ENCODE measurements around the gene POM121L2. TPM values are rescaled to one million over a fixed set of nuclear protein-coding genes. Genes with fewer than 3 reads are reported as not detected.
A peak's percentile ranks its signal among the peaks of the same experiment; 100 is the strongest.

POM121L2 gene
- total RNA-seq: not detected
- 0.03 TPM for polyA plus RNA-seq

DNA sequence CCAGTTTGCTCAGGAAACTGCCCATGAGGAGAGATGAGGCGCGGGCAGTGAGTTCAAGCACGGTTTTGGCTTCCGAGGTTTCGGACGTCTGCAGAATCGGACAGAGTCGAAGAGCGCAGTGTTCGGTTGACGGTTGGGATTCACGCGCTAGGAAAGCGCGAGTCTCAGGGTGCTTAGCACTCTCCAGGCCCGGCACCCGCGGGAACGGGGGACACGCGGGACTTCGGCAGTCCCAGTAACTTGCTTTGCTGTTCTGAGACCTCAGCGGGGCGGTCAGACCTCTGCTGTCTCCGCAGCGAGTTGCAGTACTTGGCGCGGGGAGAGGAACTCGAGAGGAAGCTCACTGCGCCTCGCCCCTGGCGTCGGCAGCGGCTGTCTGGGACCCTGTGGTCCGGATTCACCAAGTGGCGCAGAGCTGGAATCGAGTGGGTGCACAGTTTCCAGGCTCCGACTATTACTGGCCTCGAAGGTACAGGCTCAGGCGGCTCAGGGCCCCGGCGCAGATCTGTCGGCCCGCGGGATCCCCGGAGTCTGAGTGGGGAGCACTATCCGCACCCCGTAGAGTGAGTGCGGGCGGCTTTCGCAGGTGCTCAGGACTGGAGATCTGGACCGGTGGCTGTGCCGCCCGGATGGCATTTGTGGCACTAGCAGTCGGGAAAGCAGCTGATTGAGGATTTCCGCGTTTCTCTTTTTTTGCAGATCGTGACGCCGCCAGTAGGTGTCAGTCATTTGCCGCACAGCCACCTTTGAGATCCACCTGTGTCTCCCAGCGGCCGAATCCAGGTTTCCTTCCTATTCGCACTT is at the start of gene POM121L2:
Gene POM121L2, minus strand, starts transcription at position 128 of the 804 bp plus-strand sequence. Its CDS starts 103 bp downstream, at position 25.
- DNase-seq (ENCODE audit: extremely low spot score): no peak
- Histone ChIP-seq H3K36me3 (ENCODE audit: insufficient read depth) (no peaks in the 10 kb centered on the region), H3K4me1 (ENCODE audit: insufficient read depth) (no peaks in the 10 kb centered on the region), H3K27ac (ENCODE audit: low read depth) (no peak within 1 kb of the TSS), H3K4me3 (ENCODE audit: low read depth, low read length) (peak within 1 kb of the TSS; percentile 38)
- WGBS: under 1% methylated on average over 64 of the region's 64 CpGs

DNA sequence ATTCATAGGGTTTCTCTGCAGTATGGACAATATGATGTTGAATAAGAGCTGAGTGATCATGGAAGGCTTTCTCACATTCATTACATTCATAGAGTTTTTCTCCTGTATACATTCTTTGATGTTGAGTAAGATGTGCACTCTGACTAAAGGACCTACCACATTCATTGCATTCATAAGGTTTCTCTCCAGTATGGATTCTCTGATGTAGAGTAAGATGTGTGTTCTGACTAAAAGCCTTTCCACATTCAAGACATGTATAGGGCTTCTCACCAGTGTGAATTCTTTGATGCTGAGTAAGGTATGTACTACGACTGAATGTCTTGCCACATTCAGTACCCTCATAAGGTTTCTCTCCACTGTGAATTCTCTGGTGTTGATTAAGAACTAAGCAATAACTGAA is 47.2 kb upstream of the POM121L2 start:
- peaks cover 4% of the 10 kb centered on the region for H3K36me3 ChIP-seq (ENCODE audit: insufficient read depth)
- H3K4me3 ChIP-seq (ENCODE audit: low read depth, low read length): no peak overlapping the region

DNA sequence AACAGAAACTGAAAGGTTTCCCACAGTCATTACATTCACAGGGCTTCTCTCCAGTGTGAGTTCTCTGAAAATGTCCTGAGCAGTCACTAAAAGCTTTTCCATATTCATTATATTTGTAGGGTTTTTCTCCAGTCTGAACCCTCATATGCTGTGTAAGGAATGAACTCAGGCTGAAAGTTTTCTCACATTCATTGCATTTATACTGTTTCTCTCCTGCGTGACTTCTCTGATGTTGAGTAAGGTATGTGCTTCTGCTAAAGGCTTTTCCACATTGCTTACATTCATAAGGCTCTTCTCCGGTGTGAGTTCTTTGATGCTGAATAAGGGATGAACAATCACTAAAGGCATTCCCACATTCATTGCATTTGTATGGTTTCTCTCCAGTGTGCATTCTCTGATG is 46.7 kb upstream of the POM121L2 start:
- no peak for DNase-seq (ENCODE audit: extremely low spot score)
- Histone ChIP-seq H3K36me3 (ENCODE audit: insufficient read depth) (peaks cover 4% of the 10 kb centered on the region), H3K27ac (ENCODE audit: low read depth) (no peak overlapping the region), H3K4me1 (ENCODE audit: insufficient read depth) (no peaks in the 10 kb centered on the region), H3K4me3 (ENCODE audit: low read depth, low read length) (no peak overlapping the region)
- 96% methylated on average over 2 of the region's 2 CpGs for WGBS

More for the DNA sequence above, 47.2 kb upstream of the POM121L2 start:
- no peak for DNase-seq (ENCODE audit: extremely low spot score)
- no peaks in the 10 kb centered on the region for H3K4me1 ChIP-seq (ENCODE audit: insufficient read depth)
- no peak overlapping the region for H3K27ac ChIP-seq (ENCODE audit: low read depth)
- 91% methylated on average over 1 of the region's 1 CpG for WGBS

DNA sequence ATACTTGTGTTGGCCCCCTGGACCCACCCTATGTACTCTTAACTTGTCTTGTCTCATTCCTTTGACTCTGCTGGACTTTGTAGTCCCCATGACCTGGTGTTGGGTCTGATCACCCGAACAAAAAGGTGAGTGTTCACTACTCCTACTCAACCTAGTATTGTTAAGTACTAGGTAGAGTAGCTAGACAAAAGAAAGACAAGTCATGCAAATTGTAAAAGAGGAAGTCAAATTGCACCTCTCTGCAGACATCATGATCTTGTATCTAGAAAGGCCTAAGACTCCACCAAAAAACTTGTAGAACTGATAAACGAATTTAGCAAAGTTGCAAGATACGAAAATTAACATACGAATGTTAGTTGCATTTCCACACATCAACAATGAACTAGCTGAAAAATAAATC is 40.8 kb upstream of the POM121L2 start:
- Histone ChIP-seq H3K4me3 (ENCODE audit: low read depth, low read length) (no peak overlapping the region), H3K4me1 (ENCODE audit: insufficient read depth) (no peaks in the 10 kb centered on the region), H3K36me3 (ENCODE audit: insufficient read depth) (no peaks in the 10 kb centered on the region), H3K27ac (ENCODE audit: low read depth) (no peak overlapping the region)
- no peak for DNase-seq (ENCODE audit: extremely low spot score)
- WGBS: 87% methylated on average over 4 of the region's 4 CpGs

DNA sequence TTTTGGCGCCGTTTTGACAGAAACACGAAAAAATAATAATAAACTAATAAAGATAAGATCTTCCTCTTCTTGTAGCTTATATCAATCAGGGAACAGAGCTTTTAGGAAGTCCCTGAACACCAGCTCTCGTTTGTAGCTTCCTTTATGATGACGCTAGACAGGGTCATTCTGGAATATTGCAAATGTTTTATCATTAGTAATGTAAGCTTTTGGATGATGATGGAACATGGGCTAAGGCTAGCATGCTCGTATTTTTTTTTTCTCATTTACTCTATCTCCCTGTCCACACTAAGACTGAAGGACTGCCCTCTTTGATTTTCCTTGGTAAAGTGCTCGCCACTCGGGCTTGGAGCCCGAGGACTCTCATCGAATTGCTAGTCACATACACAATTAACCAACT is 22.1 kb upstream of the POM121L2 start:
- DNase-seq (ENCODE audit: extremely low spot score): no peak
- H3K4me3 ChIP-seq (ENCODE audit: low read depth, low read length): no peak overlapping the region
- no peak overlapping the region for H3K27ac ChIP-seq (ENCODE audit: low read depth)
- no peaks in the 10 kb centered on the region for H3K36me3 ChIP-seq (ENCODE audit: insufficient read depth)
- H3K4me1 ChIP-seq (ENCODE audit: insufficient read depth): no peaks in the 10 kb centered on the region
- WGBS: 38% methylated on average over 10 of the region's 10 CpGs

DNA sequence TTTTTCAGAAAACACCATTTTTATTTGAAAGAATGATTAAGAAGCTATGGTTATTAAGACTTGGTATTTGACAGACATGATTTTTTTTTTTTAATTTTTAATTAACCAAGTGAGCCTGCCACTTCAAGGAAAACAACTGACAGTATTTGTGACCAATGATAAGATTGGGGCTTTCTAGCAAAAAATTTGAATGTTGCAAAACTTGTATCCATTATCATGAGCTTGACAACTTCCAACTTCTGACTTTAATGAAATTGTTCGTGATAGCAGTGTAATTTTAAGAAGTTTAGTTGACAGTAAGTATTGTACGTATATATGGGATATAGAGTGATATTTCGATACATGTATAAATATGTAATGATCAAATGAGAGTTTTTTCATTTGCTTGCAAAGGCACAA is 21.6 kb upstream of the POM121L2 start:
- 47% methylated on average over 3 of the region's 3 CpGs for whole genome bisulfite sequencing
- H3K36me3 ChIP-seq (ENCODE audit: insufficient read depth): no peaks in the 10 kb centered on the region
- H3K4me3 ChIP-seq (ENCODE audit: low read depth, low read length): no peak overlapping the region

DNA sequence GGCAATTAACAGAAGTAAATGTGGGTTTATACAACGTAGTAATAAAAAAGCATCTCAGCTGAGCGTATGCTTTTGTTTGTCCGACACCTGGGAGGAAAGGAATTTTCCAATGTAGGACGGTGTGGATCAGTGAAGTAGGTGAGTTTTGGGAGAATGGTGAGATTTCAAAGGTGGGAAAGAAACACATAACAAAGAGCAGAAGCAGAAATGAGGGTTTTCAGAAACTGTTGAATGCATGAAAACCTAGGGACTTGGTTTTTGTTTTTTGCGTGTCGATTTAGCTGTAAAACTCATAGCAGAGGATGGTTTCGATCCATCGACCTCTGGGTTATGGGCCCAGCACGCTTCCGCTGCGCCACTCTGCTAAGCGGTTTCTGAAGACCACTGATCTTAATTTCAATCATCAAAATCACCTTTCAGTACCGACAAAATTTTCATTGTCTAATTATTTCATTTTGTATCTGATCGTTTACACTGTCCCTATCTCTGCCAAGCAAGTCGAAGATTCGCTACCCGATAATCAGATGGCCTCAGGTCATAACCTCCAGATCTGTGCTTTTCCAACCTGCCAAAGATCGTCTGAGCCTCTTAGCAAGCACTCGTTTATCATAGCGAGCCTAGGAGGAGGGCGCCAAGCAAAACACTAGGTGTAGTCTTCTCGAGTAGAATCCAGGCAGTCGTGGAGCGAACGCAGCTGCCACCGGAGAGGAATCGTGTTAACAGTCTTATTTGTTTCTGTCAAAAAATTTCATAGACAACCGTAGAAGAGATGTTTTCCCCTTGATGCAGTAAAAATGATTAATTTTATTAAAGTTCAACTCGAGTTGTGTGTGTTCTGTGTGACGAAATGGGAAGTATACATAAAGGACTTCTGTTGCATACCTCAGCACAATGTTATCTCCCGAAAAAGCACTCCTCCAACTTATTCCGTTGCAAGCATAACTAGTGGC is 20.9 kb upstream of the POM121L2 start:
- Histone ChIP-seq H3K4me3 (ENCODE audit: low read depth, low read length) (no peak overlapping the region), H3K36me3 (ENCODE audit: insufficient read depth) (no peaks in the 10 kb centered on the region), H3K27ac (ENCODE audit: low read depth) (no peak overlapping the region), H3K4me1 (ENCODE audit: insufficient read depth) (no peaks in the 10 kb centered on the region)
- 8% methylated on average over 32 of the region's 32 CpGs for WGBS
- DNase-seq (ENCODE audit: extremely low spot score): no peak

More for the DNA sequence above, 21.6 kb upstream of the POM121L2 start:
- Histone ChIP-seq H3K27ac (ENCODE audit: low read depth) (no peak overlapping the region), H3K4me1 (ENCODE audit: insufficient read depth) (no peaks in the 10 kb centered on the region)
- no peak for DNase-seq (ENCODE audit: extremely low spot score)

DNA sequence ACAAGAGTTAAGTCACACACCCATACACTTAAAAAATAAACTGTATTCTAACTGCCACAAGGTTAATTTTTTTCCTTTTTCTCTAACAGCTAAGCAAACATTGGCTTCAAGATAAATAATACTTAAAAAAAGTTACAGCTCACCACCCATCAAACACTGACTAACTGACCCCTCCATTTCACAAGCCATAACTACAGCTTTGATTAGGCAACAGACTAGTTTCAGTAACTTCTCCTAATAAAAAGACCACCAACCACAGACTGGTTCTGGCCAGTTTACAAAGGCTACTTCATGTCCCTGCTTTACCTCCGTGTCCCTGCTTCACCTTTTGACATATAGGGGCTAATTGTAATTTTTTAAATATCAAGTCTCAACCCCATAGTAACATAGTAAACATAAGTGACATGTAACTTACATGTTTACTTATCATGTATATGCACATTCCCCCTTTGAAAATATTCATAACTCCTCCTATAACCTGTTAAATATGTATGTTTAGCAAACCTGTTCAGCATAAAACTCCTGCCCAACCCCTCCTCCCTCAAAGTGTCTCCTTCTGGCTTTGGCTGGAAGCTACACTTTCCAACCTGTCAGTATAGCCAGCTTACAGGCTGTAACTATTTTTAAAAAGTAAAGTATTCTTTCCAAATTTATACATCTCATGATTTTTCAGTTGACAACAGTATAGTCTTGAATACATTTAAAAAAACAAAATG is 15.1 kb upstream of the POM121L2 start:
- H3K36me3 ChIP-seq (ENCODE audit: insufficient read depth): no peaks in the 10 kb centered on the region
- H3K27ac ChIP-seq (ENCODE audit: low read depth): no peak overlapping the region
- WGBS: 25% methylated on average over 1 of the region's 1 CpG
- no peak overlapping the region for H3K4me3 ChIP-seq (ENCODE audit: low read depth, low read length)
- DNase-seq (ENCODE audit: extremely low spot score): no peak
- no peaks in the 10 kb centered on the region for H3K4me1 ChIP-seq (ENCODE audit: insufficient read depth)

DNA sequence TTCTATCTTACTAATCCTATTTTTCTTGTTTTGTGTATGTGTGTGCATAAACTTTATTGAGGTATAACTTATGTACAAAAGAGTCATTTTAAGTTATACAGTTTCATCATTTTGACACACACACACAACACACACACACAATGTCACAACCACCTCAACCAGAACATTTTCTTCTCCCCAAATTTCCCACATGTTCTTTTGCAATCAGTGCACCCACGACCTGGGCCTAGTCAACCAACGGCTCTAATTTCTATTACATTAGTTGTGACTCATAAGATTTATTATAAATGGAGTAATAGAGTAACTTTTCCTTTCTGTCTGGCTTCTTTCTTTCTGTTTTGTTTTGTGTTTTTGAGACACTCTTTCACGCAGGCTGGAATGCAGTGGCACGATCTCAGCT is 9.8 kb upstream of the POM121L2 start:
- 78% methylated on average over 4 of the region's 4 CpGs for WGBS
- Histone ChIP-seq H3K4me3 (ENCODE audit: low read depth, low read length) (no peak overlapping the region), H3K36me3 (ENCODE audit: insufficient read depth) (no peaks in the 10 kb centered on the region)

DNA sequence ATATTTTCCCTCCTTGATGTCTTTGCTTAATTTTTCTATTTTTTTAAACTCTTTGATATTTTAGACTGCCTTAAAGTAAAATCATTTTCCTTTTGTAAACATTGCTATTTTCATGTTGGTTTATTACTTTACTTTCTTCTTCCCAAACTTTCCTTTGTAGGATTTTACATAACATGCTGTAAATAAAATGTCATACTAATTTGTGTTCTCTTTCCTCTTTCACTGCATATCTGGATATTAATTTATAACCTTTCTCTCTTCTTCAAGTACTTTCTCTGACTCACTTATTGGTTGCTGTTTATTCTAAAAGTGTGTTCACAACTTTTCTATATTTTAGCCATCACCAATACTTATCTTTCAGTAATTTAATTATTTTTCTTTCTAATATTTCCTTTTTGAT is 9.3 kb upstream of the POM121L2 start:
- Histone ChIP-seq H3K27ac (ENCODE audit: low read depth) (no peak overlapping the region), H3K36me3 (ENCODE audit: insufficient read depth) (no peaks in the 10 kb centered on the region), H3K4me3 (ENCODE audit: low read depth, low read length) (no peak overlapping the region), H3K4me1 (ENCODE audit: insufficient read depth) (no peaks in the 10 kb centered on the region)
- no peak for DNase-seq (ENCODE audit: extremely low spot score)

More for the DNA sequence above, 9.8 kb upstream of the POM121L2 start:
- no peak overlapping the region for H3K27ac ChIP-seq (ENCODE audit: low read depth)
- no peak for DNase-seq (ENCODE audit: extremely low spot score)
- H3K4me1 ChIP-seq (ENCODE audit: insufficient read depth): no peaks in the 10 kb centered on the region

DNA sequence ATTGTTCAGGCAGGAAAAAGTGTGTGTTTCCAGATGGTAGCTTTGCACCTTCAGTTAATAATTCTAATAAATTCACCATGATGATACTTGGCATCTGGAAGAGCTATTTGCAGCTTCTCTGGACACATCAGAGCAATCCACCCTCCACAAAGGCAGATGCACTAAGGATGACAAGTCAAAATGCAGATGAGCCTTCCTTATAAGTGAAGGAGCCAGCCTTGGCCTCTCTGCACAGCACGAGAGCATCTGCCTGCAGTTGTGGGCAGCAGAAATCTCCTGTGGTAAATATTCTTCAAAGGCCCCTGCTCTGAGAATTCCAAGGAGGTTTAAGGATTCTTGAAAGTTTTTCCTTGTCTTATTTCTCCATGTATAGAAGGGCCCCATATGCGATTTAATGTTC is 6.9 kb upstream of the POM121L2 start:
- WGBS: 53% methylated on average over 2 of the region's 2 CpGs
- no peak for DNase-seq (ENCODE audit: extremely low spot score)
- H3K27ac ChIP-seq (ENCODE audit: low read depth): no peak overlapping the region
- no peaks in the 10 kb centered on the region for H3K36me3 ChIP-seq (ENCODE audit: insufficient read depth)
- no peaks in the 10 kb centered on the region for H3K4me1 ChIP-seq (ENCODE audit: insufficient read depth)
- H3K4me3 ChIP-seq (ENCODE audit: low read depth, low read length): no peak overlapping the region

DNA sequence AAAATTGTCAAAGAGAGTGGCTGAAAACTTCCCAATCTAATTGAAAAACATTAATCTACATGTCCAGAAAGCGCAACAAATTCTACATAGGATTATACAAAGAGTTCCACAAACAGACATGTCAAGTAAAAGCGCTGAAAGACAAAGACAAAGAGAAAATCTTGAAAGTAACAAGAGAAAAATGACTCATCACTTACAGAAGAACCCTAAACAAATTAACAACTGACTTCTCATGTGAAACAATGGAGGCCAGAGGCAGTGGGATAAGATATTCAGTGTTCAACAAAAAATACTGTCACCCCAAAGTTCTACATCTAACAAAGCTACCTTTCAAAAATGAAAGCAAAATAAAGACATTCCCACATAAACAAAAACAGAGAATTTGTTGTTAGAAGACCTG is 2.0 kb upstream of the POM121L2 start:
- no peak for DNase-seq (ENCODE audit: extremely low spot score)
- H3K27ac ChIP-seq (ENCODE audit: low read depth): no peak overlapping the region
- H3K36me3 ChIP-seq (ENCODE audit: insufficient read depth): no peaks in the 10 kb centered on the region
- 78% methylated on average over 2 of the region's 2 CpGs for WGBS
- no peaks in the 10 kb centered on the region for H3K4me1 ChIP-seq (ENCODE audit: insufficient read depth)
- no peak overlapping the region for H3K4me3 ChIP-seq (ENCODE audit: low read depth, low read length)

DNA sequence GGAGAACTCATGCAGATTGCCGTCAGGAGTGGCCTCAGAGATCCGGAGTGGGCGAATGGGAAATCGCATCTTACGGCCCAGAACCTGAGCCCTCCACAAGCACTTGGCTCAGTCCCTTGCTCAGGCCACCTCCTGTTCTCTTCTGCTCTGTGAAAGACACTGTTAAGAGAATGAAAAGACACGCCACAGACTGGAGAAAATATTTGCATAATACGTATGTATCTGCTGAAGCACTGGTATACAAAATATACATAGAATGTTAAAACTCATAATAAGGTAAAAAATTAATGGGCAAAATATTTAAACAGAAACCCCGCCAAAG is 838 bp upstream of the POM121L2 start:
- H3K36me3 ChIP-seq (ENCODE audit: insufficient read depth): no peaks in the 10 kb centered on the region
- WGBS: 19% methylated on average over 8 of the region's 8 CpGs
- H3K4me3 ChIP-seq (ENCODE audit: low read depth, low read length): no peak overlapping the region
- no peak overlapping the region for H3K27ac ChIP-seq (ENCODE audit: low read depth)
- DNase-seq (ENCODE audit: extremely low spot score): no peak
- no peaks in the 10 kb centered on the region for H3K4me1 ChIP-seq (ENCODE audit: insufficient read depth)

Measured in urinary bladder (tissue), 4 donors.